NCI-H2196 (cell line): ENCODE measurements around the gene FOXO1.
A peak's percentile ranks its signal among the peaks of the same experiment; 100 is the strongest.
"Not testable (repeated sequence)": the region's sequence is repeated elsewhere in the genome, so short reads cannot be mapped to it uniquely, and the experiment has no call there.

ENCODE experiments used
- DNase-seq: peaks from one replicate; lab custom pipeline; 2025; ENCODE audit not compliant: unreplicated experiment; lab: John Stamatoyannopoulos, UW

The FOXO1 gene

GRCh38 chr13:40666045-40666932 lies at the start of gene FOXO1:
TSS of gene FOXO1 (minus strand) at chr13:40666641. CDS start at chr13:40666212, 429 bp downstream.
- peak; percentile 71 for DNase-seq

GRCh38 chr13:40714433-40714832 lies 48.0 kb upstream of the FOXO1 start:
- DNase-seq = not testable (repeated sequence)

GRCh38 chr13:40706439-40706838 lies 40.0 kb upstream of the FOXO1 start:
- DNase-seq = no peak

DNA sequence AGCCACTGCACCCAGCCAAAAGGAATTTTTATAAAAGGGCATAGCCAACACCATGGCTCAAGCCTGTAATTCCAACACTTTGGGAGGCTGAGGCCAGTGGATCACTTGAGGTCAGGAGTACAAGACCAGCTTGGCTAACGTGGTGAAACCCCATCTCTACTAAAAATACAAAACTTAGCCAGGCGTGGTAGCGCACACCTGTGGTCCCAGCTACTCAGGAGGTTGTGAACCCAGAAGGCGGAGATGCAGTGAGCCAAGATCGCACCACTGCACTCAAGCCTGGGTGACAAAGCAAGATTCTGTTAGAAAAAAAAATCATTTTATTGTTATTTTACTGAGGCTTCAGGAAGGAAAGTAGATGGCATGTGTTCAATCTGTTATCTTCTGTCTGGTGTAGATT lies 31.3 kb upstream of the FOXO1 start:
- no peak for DNase-seq

DNA sequence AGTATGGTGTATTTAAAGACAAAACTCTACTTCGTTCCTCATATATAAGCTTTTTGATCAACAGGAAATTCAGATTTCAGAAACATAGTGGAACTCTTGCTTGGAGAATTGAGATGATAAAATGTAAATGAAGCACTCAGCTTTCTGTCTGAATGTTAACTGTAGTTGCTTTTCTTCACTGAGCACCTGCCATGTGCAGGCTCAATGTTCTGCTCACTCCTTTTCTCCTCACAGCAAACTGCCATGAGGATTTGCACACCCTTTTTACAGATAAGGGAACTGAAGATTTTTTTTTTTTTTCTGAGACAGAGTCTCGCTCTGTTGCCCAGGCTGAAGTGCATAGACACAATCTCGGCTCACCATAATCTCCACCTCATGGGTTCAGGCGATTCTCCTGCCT lies 28.0 kb upstream of the FOXO1 start:
- no peak for DNase-seq

GRCh38 chr13:40692946-40693345 lies 26.5 kb upstream of the FOXO1 start:
- no peak for DNase-seq

DNA sequence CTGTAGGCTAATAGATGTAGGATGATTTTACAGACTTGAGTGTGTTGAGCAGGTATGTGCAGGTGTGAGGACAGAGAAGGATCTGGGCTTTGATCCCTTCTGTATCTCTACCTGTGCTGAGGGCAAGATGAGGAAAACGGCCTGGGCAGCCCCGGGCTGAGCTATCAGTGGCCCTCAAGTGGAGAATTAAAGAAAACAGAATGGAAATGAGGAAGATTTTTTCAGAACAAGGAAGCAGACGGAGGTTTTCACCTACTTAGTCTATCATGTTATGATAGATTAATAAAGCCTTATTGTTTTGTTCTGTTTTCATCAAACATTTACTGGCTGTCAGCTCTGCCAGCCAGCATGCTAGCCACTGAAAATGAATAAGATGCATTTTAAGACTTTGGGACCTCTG lies 22.3 kb upstream of the FOXO1 start:
- DNase-seq = no peak

GRCh38 chr13:40682449-40683240 lies 16.2 kb upstream of the FOXO1 start:
- DNase-seq = peak; percentile 31

- peak; percentile 5 for DNase-seq
These were observed 15.1 kb upstream of the FOXO1 start for GRCh38 chr13:40681341-40682146.

- no peak for DNase-seq
These were observed 14.3 kb upstream of the FOXO1 start for GRCh38 chr13:40680659-40681323.

DNA sequence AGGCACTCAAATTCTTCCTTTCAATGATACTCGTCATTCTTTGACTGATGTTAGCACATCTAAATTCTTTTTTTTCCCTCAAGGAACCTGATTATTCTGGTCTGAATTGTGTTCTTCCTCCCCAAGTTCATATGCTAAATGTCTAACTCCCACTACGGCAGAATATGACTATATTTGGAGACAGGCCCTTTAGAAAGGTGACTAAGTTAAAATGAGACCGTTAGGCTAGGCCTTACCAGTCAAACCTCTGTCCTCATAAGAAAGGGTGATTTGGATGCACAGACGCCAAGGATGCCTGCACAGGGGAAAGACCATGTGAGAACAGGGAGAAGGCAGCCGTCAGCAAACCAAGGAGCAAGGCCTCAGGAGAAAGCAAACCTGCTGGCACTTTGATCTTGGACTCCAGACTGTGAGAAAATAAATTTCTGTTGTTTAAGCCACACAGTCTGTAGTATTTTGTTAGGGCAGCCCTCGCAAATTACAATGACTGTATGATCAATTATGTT lies 13.1 kb upstream of the FOXO1 start:
- no peak for DNase-seq

- DNase-seq = no peak
These were observed 10.6 kb upstream of the FOXO1 start for GRCh38 chr13:40677064-40677463.

- no peak for DNase-seq
These were observed 9.6 kb upstream of the FOXO1 start for GRCh38 chr13:40676007-40676406.

- DNase-seq = no peak
These were observed 7.0 kb upstream of the FOXO1 start for GRCh38 chr13:40673414-40673813.

DNA sequence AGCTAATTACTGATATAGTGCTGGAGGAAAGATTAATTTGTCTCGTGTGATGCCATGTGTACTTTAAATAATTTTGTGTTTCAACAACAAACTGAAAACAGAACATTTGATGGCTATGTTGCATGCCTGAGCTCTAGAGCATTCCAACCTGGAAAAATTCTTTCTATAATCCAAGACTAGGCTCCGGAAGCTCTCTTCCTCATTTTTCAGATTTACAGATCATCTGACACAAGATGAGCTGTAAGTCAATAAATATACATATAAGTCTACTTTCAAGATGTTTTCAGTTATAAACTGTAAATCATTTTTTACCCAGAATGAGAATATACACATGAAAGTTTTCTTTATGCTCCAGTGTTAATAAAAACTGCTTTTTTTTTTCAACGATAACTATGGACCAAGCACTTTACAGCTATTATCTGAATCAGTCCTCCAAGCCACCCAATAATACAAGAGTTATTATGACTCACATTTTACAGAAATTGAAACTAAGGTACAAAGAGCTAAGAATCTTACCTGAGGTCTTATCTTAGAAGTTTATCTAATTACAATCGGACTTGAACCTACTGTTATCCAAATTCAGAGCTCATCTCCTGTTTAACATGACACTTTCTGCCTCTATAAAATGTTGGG lies 6.4 kb upstream of the FOXO1 start:
- no peak for DNase-seq

- peak; percentile 38 for DNase-seq
These were observed 5.7 kb upstream of the FOXO1 start for GRCh38 chr13:40671956-40672764.

DNA sequence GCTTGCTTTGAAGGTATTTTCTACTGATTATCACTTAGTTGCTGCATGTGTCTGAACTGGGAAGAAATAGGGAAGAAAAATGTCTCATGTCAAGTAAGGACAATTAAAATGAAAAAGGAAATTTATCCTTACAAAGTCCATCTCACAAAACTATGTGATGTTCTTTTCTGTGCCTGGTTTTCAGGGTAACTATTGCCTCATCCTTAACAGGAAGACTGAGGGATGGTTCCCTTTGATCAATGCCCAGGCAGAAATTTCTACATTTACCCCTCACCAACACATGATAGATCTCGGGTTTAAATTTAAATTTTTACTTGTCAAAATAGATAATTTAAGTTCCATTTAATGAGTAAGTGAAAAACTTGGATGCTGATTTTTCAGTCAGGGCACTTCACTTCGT lies 3.9 kb upstream of the FOXO1 start:
- DNase-seq = no peak

DNA sequence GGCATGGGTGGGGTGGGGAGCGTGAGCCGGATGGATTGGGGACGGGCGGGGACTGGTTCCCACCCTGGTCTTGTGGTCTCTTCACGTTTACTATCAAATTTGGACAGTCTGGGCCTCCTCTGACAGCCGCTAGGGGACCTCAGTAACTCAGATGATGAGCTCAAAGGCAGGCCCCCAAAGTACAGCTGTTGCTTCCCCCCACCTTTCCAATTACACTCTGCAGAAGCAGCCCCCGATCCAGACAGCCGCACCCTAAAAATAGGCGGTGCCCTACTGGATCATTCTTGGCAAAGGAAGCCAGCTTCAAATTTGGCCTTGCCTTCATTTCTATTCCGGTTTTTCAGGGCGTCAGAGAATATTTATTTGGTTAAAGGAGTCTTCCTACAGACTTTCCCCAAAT lies 1.9 kb upstream of the FOXO1 start:
- no peak for DNase-seq

GRCh38 chr13:40667622-40667978 lies 1.2 kb upstream of the FOXO1 start:
- no peak for DNase-seq
